ENCODE measurements around the gene PVALB.

Gene PVALB

GRCh38 chr22:36833073-36833472 lies 16.2 kb upstream of the PVALB start:
- Histone ChIP-seq H3K9me3 (ENCODE audit: control insufficient read depth, insufficient read depth, low read depth, low read length) (no peaks in the 10 kb centered on the region), H3K4me3 (ENCODE audit: low read depth, low read length) (no peak overlapping the region), H3K4me1 (ENCODE audit: control insufficient read depth, insufficient read depth, low read length) (no peaks in the 10 kb centered on the region), H3K27ac (ENCODE audit: extremely low read depth, low read depth, low read length) (no peak overlapping the region), H3K36me3 (ENCODE audit: control insufficient read depth in 2 of 2, insufficient read depth in 1 of 2, low read length in 2 of 2) (no peaks in the 10 kb centered on the region)
- POLR2A ChIA-PET = no interaction called here
- no peak for TF ChIP-seq ZNF791 (tag by site-specific recombination; IDR thresholded peaks at IDR 0.05)
- no peak for TF ChIP-seq ZNF433 (tag by site-specific recombination; IDR thresholded peaks at IDR 0.05; ENCODE audit: low read depth)
- TF ChIP-seq EGR2 (tag by site-specific recombination; IDR thresholded peaks at IDR 0.05; ENCODE audit: low read depth) = no peak
- no peak for TF ChIP-seq ZNF398 (tag by site-specific recombination; IDR thresholded peaks at IDR 0.05)
- TF ChIP-seq ZNF302 (tag by site-specific recombination; IDR thresholded peaks at IDR 0.05; ENCODE audit: low read depth) = no peak
- no peak for TF ChIP-seq WT1 (tag by site-specific recombination; IDR thresholded peaks at IDR 0.05)
- TF ChIP-seq ZBTB6 (tag by site-specific recombination; IDR thresholded peaks at IDR 0.05) = no peak
- no peak for TF ChIP-seq ZNF747 (tag by site-specific recombination; IDR thresholded peaks at IDR 0.05)
- TF ChIP-seq ZBTB21 (tag by site-specific recombination; IDR thresholded peaks at IDR 0.05) = no peak
- no peak for TF ChIP-seq ZNF777 (tag by site-specific recombination; IDR thresholded peaks at IDR 0.05; ENCODE audit: borderline replicate concordance)
- no peak for TF ChIP-seq ZNF639 (tag by site-specific recombination; IDR thresholded peaks at IDR 0.05)
- TF ChIP-seq ZNF10 (tag by site-specific recombination; IDR thresholded peaks at IDR 0.05) = no peak
- TF ChIP-seq PRDM6 (tag by site-specific recombination; IDR thresholded peaks at IDR 0.05) = no peak
- TF ChIP-seq ZNF148 (tag by site-specific recombination; IDR thresholded peaks at IDR 0.05; ENCODE audit: borderline replicate concordance) = no peak
- no peak for TF ChIP-seq ZBTB49 (tag by site-specific recombination; IDR thresholded peaks at IDR 0.05; ENCODE audit: low read depth)
- TF ChIP-seq ZNF311 (tag by site-specific recombination; IDR thresholded peaks at IDR 0.05; ENCODE audit: borderline replicate concordance) = no peak
- no peak for TF ChIP-seq TSHZ1 (tag by site-specific recombination; IDR thresholded peaks at IDR 0.05; ENCODE audit: borderline replicate concordance)
- no peak for TF ChIP-seq ZNF654 (tag by site-specific recombination; IDR thresholded peaks at IDR 0.05; ENCODE audit: low read depth)
- CTCF ChIA-PET = interaction anchor here (0.6 to 2.9 kb wide), 5 partner anchors 24 to 1483 kb away, joined by 3 to 18 read pairs (median 4); no protein-coding TSS in a partner anchor

Measured in HEK293 (cell line).